GM21529 (cell line): ENCODE results near the gene SPTLC2.
A peak's percentile ranks its signal among the peaks of the same experiment; 100 is the strongest.

ENCODE experiments used
- ATAC-seq: cut with Tn5 transposase; IDR thresholded peaks from one replicate; pipeline ENCODE4 v1.9.1; 2021; ENCODE audit not compliant: unreplicated experiment

SPTLC2 gene

GRCh38 chr14:77589099-77589498 is 27.3 kb downstream of the SPTLC2 start:
- no peak for ATAC-seq

DNA sequence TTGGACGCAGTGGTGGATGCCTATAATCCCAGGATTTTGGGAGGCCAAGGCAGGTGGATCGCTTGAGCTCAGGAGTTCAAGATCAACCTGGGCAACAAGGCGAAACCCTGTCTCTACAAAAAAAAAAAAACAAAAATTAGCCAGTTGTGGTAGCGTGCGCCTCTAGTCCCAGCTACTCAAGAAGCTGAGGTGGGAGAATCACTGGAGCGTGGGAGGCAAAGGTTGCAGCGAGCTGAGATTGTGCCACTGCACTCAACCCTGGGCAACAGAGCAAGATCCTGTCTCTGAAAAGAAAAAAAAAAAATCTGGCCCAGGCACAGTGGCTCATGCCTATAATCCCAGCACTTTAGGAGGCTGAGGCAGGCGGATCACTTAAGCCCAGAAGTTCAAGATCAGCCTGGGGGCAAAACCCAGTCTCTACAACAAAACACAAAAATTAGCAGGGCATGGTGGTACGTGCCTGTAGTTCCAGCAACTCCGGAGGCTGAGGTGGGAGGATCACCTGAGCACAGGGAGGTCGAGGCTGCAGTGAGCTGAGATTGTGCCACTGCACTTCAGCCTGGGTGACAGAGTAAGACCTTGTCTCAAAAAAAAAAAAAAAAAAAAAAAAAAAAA is 27.9 kb downstream of the SPTLC2 start:
- peak; percentile 44 for ATAC-seq

DNA sequence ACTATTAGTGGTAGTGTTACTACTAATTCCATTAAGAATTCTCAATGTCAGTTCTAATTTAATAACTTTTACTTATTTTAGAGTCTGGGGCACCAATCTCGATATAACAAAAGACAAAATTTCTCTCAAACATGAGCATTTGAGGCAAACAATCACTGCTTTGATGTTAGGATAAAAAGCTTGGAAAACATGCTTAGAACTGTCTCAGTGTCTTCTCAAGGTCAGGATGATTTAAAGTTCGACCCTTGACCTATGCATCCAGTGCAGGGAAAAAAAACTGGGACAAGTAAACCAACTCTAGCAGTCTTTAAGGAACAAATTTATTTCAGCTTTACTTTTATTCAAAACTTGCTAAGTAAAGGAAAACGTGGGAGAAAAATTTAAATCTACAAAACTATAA is 31.1 kb downstream of the SPTLC2 start:
- no peak for ATAC-seq

- no peak for ATAC-seq
These were observed 31.6 kb downstream of the SPTLC2 start for GRCh38 chr14:77584809-77585208.

GRCh38 chr14:77583657-77584056 is 32.8 kb downstream of the SPTLC2 start:
- ATAC-seq, result no peak

DNA sequence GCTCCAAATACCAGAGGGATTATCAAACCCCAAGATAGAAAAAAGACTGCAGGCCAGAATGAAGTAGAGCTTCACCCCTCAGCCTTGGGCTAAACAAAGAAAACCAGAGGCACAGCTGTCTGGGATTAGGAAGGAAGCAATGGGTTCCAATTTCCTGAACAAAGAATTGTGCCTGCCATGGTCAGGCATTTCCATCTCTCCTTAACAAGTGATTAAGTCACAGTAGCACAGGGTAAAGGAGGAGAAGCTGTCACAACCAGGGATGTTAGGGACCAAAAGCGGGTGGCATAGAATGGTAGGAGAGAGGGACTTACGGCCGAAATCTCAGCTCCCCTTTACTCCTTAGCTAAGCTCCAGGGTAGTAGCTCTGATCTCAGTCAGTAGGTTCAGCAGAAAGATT is 33.9 kb downstream of the SPTLC2 start:
- no peak for ATAC-seq

DNA sequence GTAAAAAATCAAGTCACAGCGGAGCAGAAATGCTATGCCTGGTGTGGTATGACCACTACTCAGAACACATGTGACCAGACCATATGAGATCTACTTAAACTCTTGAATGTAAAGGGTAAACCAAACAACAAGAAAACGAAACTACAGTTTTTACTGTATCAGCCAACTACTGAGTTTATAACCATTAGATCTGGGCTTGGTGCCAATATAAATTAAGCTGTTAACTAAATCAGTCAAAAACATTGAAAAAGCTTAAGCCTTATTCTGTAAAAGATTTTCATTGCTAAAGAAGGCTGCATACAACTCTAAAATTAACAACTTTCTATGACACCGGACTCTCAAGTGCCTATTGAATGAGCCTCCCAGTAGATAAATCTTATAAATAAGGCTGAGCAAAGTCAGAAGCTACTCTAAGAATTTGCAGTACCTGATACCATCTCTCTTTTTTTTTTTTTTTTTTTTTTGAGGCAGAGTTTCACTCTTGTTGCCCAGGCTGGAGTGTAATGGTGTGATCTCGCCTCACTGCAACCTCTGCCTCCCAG is 35.4 kb downstream of the SPTLC2 start:
- peak; percentile 97 for ATAC-seq

DNA sequence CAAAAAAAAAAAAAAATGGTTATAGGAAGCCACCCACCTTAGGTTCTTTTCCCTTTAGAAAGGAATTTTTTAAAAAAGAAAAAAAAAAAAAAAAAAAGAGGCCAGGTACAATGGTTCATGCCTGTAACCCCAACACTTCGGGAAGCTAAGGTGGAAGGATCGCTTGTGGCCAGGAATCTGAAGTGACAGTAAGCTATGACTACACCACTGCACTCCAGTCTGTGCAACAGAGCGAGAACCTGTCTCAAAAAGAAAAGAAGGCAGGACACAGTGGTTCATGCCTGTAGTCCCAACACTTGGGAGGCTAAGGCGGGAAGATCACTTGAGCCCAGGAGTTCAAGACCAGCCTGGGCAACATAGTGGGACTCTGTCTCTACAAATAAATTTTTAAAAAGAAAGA is 36.0 kb downstream of the SPTLC2 start:
- peak; percentile 11 for ATAC-seq

- no peak for ATAC-seq
These were observed 36.7 kb downstream of the SPTLC2 start for GRCh38 chr14:77579780-77580179.

- ATAC-seq, result no peak
These were observed 37.4 kb downstream of the SPTLC2 start for GRCh38 chr14:77579065-77579464.

DNA sequence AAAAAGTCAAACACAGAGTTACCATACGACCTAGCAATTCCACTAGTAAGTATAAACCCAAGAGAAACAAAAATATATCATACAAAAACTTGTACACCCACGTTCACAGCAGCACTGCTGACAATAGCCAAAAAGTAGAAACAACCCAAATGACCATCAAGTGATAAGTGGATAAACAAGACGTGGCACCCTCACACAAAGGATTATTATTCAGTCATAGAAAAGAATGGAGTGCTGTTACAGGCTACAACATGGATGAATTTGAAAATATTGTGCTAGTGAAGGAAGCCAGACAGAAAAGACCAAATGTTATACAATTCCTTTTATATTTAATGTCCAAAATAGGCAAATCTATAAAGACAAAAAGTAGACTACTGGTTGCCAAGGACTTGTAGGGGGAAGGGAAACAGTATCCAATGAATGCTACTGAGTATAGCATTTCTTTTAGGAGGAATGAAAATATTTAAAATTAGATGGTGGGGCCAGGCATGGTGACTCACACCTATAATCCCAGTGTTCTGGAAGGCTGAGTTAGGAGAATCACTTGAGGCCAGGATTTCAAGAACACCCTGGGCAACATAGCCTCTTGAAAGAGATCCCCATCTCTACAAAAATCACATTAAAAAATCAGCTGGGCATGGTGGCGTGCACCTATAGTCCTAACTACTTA is 41.9 kb downstream of the SPTLC2 start:
- no peak for ATAC-seq

GRCh38 chr14:77573964-77574363 is 42.5 kb downstream of the SPTLC2 start:
- no peak for ATAC-seq

GRCh38 chr14:77570706-77571268 is 45.6 kb downstream of the SPTLC2 start:
- no peak for ATAC-seq

- ATAC-seq, result no peak
These were observed 50.5 kb downstream of the SPTLC2 start for GRCh38 chr14:77565994-77566305.

DNA sequence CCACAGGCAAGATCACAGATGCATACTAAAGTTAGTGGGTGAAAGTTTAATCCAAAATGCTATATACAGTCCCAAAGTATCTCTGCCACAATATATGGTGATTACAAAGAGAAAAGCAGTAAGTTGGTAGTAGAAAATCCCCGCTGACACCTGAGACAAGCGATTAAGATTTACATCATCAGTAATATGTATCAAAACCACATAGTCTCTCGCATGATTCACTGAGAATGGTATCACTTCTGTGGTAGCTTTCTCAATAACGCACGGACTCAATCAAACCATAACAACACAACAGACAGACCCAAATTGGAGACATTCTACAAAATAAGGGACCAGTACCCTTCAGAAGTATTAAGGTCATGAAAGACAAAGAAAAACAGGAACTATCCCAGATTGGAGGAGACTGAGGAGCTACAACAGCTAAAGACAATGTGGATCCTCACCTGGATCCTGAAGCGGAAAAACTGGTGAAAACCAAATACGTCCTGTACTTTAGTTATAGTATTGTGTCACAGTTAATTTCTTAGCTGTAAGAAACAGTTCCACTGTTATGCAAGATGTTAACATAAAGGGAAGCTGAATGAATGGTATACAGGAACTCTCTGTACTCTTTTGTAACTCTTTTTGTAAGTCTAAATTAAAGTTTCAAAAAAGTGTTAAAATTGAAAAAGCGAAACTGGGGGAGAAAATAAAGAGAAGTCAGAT is 51.0 kb downstream of the SPTLC2 start:
- ATAC-seq, result peak; percentile 58

DNA sequence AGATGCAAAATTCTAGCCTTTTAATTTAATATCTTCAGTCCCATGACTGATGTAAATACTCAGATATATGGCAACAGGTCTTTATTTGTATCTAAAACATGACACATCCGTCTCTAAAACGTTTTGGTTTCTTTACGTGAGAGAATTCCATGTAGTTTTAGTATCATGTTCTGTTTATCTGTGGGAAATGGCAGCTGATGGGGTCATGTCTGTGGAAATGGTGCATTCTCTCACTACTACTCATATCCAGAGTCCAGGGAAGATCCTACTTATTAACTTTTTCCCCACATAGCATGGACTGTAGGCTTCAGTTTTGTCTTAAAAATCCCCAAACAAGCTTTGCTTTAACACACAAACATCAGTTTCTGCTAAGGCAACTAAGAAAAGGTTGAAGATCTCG is 53.8 kb downstream of the SPTLC2 start:
- no peak for ATAC-seq

GRCh38 chr14:77561881-77562280 is 54.6 kb downstream of the SPTLC2 start:
- ATAC-seq, result no peak

- ATAC-seq, result no peak
These were observed 57.1 kb downstream of the SPTLC2 start for GRCh38 chr14:77559381-77559780.

GRCh38 chr14:77557391-77557790 is 59.0 kb downstream of the SPTLC2 start:
- peak; percentile 11 for ATAC-seq

DNA sequence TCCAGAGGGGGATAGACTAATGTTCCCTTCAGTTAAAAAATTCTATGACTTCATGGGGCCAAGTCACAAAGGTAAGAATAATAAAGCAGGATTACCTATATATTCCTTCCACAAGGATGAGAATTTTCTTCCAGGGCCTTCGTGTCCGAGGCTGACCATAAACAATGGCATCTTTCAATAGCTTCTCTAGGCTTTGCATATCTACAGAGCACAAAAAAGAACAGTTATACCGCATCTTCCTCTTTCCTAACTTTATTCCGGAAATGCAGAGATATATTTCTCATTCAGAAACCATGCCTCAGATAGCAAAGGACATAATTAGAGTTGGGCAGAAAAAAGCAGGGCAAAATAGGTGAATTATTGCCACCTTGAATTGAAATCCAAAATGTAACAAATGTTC is 59.5 kb downstream of the SPTLC2 start:
- peak; percentile 41 for ATAC-seq

- ATAC-seq, result peak; percentile 17
These were observed 61.4 kb downstream of the SPTLC2 start for GRCh38 chr14:77554816-77555599.
